IPS DF 4.7 (cell line): Measurements from ENCODE around the gene PDCD7.
"Not testable (repeated sequence)": the region's sequence is repeated elsewhere in the genome, so short reads cannot be mapped to it uniquely, and the experiment has no call there.

Experiments used
- DNase-seq: peaks from one replicate; pipeline ENCODE4 v3.0.0-alpha.2; 2013; ENCODE audit warnings: low spot score; ENCODE audit errors: extremely low read depth

PDCD7 gene

DNA sequence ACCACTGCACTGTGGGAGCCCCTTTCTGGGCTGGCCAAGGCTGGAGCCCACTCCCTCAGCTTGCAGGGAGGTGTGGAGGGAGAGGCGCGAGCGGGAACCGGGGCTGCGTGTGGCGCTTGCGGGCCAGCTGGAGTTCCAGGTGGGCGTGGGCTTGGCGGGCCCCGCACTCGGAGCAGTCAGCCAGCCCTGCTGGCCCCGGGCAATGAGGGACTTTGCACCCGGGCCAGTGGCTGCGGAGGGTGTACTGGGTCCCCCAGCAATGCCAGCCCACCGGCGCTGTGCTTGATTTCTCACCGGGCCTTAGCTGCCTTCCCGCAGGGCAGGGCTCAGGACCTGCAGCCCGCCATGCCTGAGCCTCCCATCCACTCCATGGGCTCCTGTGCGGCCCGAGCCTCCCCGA, 58.7 kb downstream of the PDCD7 start:
- DNase-seq: not testable (repeated sequence)

DNA sequence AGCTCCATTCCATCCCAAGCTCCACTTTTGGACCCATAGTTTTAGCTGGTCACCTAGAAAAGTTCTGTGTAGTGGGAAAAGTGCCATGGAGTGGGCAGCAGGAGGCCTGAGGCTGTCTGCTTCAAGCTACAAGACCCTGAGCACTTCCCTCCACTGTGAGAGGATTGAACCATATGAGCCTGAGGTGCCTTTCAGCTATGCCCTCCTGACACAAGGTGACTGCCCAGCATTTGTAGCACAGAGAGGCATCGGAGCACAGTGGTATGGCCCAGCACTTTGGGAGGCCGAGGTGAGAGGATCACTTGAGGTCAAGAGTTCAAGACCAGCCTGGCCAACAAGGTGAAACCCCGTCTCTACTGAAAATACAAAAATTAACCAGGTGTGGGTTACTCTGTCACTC, 61.0 kb downstream of the PDCD7 start:
- no peak for DNase-seq

DNA sequence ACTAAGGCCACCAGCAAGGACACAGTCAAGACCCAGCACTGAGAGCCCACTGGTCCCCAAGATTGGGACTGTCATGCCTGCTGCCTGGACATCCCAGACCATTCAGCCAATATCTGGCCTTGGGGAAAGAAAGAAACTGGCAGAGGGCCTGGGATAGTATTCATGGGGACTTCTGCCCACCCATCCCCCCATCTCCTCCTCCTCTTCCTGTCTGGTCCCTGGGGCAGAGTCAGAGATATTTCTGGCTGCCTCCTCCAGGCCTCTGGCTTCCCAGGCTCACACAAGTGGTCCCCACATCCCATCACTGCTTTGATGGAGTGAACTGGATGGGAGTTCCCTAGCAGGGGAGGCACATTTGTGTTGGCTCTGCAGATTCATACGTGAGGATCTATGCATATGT, 61.6 kb downstream of the PDCD7 start:
- no peak for DNase-seq

DNA sequence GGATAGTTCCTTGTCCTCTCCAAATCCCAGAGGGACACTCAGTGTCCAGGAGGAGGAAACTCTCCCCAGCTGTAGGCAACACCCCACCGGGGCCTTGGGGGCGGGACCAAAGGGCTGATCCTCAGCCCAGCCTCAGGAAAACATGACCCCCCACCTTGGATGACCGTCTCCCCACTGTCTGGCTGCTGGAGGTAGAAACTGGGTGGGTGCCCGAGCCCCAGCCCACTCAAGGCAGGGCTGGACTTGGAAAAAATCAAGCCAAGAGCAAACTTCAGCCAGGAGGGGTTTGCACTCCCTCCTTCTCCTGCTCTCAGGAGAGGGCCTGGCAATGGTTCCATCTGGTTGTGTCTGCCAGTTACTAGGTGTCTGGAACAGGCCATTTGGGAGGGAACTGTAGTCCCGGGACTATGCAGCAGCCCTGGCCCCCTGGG, 62.2 kb downstream of the PDCD7 start:
- DNase-seq: no peak

DNA sequence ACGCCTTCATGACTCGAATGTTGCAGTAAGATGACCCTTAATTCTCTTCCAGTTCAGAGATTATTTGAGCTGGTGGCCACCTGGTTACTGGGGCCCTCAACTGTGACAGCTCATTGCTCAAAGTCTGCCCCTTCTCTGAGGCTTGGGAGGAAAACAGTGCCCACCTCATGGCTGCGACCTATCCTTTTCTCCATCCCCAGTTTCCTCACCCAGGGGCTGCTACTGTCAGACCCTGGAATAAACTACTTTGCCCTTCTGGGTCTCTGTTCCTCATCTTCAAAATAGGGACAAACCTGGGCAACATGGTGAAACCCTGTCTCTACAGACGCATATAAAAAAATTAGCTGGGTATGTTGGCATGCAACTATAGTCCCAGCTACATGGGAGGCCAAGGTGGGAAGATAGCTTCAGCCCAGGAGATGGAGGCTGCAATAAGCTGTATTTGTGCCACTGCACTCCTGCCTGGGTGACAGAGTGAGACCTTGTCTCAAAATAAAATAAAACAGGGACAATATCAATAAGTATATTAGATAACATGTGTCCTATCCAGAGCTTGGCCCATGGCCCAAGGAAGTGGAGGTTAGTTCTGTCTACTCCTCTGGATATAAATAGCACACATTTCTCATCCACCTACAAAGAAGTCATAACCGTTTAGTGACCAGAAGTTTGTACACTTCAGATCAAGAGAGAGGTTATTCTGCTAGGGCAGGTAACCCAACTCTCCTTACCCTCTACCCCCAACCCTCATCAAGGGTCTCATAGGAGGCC, 63.6 kb downstream of the PDCD7 start:
- DNase-seq: no peak

DNA sequence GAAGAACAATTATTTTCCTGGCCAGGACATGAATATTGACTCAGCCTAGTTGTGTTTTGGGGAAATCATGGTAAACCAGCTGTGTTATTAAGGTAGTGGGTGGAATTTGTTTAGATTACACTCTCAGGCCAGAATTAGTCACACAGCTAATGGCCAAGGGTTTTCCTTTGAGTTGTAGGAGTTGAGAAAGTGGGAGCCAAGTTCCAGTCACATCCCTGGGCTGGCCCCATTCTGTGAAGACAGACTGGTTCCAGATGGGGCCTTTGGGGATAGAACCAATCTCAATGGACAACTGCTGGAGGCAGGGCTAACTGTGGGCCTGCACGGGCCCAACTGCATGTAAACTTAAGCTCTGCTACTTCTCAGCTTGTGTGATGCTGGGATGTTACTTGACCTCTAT, 64.4 kb downstream of the PDCD7 start:
- DNase-seq: no peak

DNA sequence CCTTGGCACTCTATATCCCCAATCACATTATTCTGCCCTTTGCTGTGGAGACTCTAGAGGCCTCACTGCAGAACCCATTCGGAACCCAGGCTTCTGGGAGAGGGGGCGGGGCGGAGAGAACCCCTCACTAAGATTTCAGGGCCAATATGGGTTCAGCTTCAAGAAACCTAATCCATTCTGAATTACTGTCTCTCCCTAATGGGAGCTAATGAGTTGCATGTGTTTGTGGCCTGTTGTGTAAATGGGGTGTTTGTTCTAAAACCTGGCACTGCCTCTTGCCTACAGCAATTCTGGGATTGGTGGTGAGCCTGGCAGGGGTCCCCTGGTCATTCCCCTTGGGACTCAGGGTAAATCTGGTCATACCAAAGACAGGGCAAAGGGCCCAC, 65.2 kb downstream of the PDCD7 start:
- no peak for DNase-seq

DNA sequence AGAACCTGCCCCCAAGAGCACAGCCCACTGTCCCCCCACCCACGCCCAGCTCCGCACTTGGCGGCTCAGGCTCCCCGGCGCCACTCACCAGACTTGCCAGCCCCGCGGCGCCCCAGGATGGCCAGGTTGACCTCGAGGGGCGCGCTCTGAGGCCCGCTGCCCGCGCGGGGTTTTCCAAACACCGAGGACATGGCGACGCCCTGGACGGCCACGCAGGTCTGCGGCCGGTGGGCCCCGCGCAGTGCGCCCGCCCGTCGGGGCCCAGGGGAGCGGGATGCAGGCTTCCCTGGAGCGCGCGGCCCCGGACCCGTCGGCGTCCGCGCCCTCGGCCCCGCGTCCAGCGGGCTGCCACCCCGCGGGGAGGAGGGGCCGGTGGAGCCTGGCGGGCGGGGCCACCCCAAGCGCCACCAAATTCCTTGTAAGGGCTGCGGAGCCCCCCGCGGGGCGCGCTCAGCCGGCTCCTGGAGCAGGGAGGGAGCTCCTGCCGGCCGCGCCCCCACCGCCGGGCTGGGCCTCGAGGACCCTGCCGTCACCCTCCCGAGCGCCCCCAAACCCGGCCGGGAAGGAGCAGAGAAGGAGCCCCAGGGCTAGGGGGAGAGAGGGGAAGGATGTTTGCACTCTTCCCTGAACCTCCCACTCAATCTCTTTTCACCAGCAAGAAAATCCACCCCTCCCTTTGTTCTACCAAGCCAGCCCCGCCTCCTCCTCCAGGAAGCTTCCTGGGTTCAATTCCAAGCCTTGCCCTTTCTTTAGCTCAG, 65.8 kb downstream of the PDCD7 start, which contains the start of gene RASL12:
Gene RASL12 (minus strand): TSS at position 347 of the 758 bp plus-strand sequence. CDS start 156 bp downstream, at position 191.
- DNase-seq: no peak
